Measurements from ENCODE around the gene CPEB4. TPM values are rescaled to one million over a fixed set of nuclear protein-coding genes. Genes with fewer than 3 reads are reported as not detected.

The CPEB4 gene
- total and polyA plus RNA-seq, 2 donors (not counting 3 experiments of a cell fraction or from before 2014, with no cell fraction given) = 11.3 to 16.4 TPM

- no peak for TF ChIP-seq MYC (IDR thresholded peaks at IDR 0.05; ENCODE audit: low read depth, low read length)
- TF ChIP-seq POLR2AphosphoS5 (IDR thresholded peaks at IDR 0.05; ENCODE audit: insufficient read depth, low read depth, low read length) = no peak
- no peak for TF ChIP-seq MAX (IDR thresholded peaks at IDR 0.05; ENCODE audit: insufficient read depth, insufficient read length)
- TF ChIP-seq GATA2 (IDR thresholded peaks at IDR 0.05; ENCODE audit: insufficient read depth, insufficient read length, low read depth, low read length) = no peak
- TF ChIP-seq CTCF (IDR thresholded peaks at IDR 0.05; ENCODE audit: extremely low read depth in 1 of 2, insufficient read depth in 1 of 2, low read depth in 1 of 2, low read length in 2 of 2) = no peak
- TF ChIP-seq EZH2 (IDR thresholded peaks at IDR 0.05; ENCODE audit: borderline replicate concordance, low read depth, low read length, severe bottlenecking) = no peak
- no peak for TF ChIP-seq JUN (IDR thresholded peaks at IDR 0.05; ENCODE audit: borderline replicate concordance, insufficient read depth, insufficient read length, low read depth)
- no peak for TF ChIP-seq FOS (IDR thresholded peaks at IDR 0.05; ENCODE audit: borderline replicate concordance, insufficient read depth, low read length)
- no peak for TF ChIP-seq POLR2A (IDR thresholded peaks at IDR 0.05; ENCODE audit: low read depth, low read length)
- FAIRE-seq = no peak
- intact Hi-C loops (cut with micrococcal nuclease) = no loop called here
Observed at GRCh38 chr5:173868096-173868880, 19.9 kb upstream of the CPEB4 start.

More at GRCh38 chr5:173868096-173868880, 19.9 kb upstream of the CPEB4 start:
- Histone ChIP-seq H3K9me1 (replicated peaks; ENCODE audit: control insufficient read depth, extremely low read depth, insufficient read depth, low read length) (no peaks in the 10 kb centered on the region), H3K9ac (replicated peaks; ENCODE audit: extremely low read depth, insufficient read depth, low read length) (no peak overlapping the region), H3K4me1 (ENCODE audit: control insufficient read depth, extremely low read depth, insufficient read depth, low read length) (no peaks in the 10 kb centered on the region), H3K9me3 (replicated peaks; ENCODE audit: control insufficient read depth, insufficient read depth, low read length) (no peaks in the 10 kb centered on the region), H3K36me3 (ENCODE audit: control insufficient read depth in 2 of 2, extremely low read depth in 1 of 2, insufficient read depth in 2 of 2, low read length in 2 of 2) (no peaks in the 10 kb centered on the region), H3K4me2 (ENCODE audit: insufficient read depth, low read length) (no peak overlapping the region), H3K4me3 (replicated peaks in 1 of 3; ENCODE audit: insufficient read depth in 1 of 3, low read depth in 1 of 3, low read length in 3 of 3) (no peak overlapping the region), H2AFZ (ENCODE audit: low read depth, low read length) (no peak overlapping the region), H3K27ac (ENCODE audit: insufficient read depth, low read depth, low read length) (no peak overlapping the region), H4K20me1 (replicated peaks; ENCODE audit: control insufficient read depth, extremely low read depth, insufficient read depth, low read length) (no peaks in the 10 kb centered on the region), H3K27me3 (ENCODE audit: control insufficient read depth in 2 of 2, insufficient read depth in 2 of 2, low read length in 2 of 2) (no peaks in the 10 kb centered on the region), H3K79me2 (ENCODE audit: control insufficient read depth, insufficient read depth, low read length) (no peaks in the 10 kb centered on the region)
- ChIA-PET POLR2A (no interaction called here), CTCF (no interaction called here)
- dilution Hi-C loops (cut with MboI; ENCODE audit: extremely low pct_ligation_motif_present, low sequenced_read_pairs) = no loop called here
- no TSS peak for BruUV-seq (replicated peaks)
- DNase-seq (ENCODE audit: low read depth, low spot score) = no peak

Measured in endothelial cell of umbilical vein (primary cell).